ENCODE results near the gene PSMG4.
"Not testable (repeated sequence)": the region's sequence is repeated elsewhere in the genome, so short reads cannot be mapped to it uniquely, and the experiment has no call there.

PSMG4 gene

DNA sequence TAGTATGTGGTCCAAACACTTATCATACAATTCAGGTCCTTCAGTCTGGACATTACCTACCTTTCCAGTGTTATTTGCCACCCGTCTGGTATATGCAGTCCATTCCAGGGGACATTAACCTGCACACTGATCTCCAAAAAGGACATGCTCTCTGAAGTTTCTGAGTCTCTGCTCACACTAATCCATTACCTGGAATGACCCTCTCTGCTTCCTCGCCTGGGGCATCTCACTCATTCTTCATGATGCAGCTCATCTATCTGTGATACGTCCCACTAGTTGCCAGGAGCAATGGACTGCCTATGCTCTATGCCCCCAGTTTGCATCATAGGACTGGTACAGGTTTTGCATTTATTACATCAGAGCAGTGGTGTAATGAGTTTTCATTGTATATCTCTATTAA is 25.4 kb upstream of the PSMG4 start:
- Histone ChIP-seq H3K9me3 (ENCODE audit: control insufficient read depth, low read length) (no peaks in the 10 kb centered on the region), H3K4me1 (ENCODE audit: control insufficient read depth, insufficient read depth, low read length) (peaks cover 33% of the 10 kb centered on the region), H3K9ac (ENCODE audit: low read length) (no peak overlapping the region), H3K4me3 (ENCODE audit: low read length) (no peak overlapping the region), H3K27me3 (ENCODE audit: control insufficient read depth, insufficient read depth, low read length) (peaks cover 67% of the 10 kb centered on the region), H3K36me3 (ENCODE audit: control insufficient read depth, insufficient read depth, low read length) (no peaks in the 10 kb centered on the region)

GRCh38 chr6:3233904-3234303 is 24.8 kb upstream of the PSMG4 start:
- Histone ChIP-seq H3K9me3 (ENCODE audit: control insufficient read depth, low read length) (no peaks in the 10 kb centered on the region), H3K4me1 (ENCODE audit: control insufficient read depth, insufficient read depth, low read length) (peaks cover 29% of the 10 kb centered on the region), H3K4me3 (ENCODE audit: low read length) (no peak overlapping the region), H3K9ac (ENCODE audit: low read length) (no peak overlapping the region), H3K27me3 (ENCODE audit: control insufficient read depth, insufficient read depth, low read length) (peaks cover 64% of the 10 kb centered on the region), H3K36me3 (ENCODE audit: control insufficient read depth, insufficient read depth, low read length) (no peaks in the 10 kb centered on the region)

DNA sequence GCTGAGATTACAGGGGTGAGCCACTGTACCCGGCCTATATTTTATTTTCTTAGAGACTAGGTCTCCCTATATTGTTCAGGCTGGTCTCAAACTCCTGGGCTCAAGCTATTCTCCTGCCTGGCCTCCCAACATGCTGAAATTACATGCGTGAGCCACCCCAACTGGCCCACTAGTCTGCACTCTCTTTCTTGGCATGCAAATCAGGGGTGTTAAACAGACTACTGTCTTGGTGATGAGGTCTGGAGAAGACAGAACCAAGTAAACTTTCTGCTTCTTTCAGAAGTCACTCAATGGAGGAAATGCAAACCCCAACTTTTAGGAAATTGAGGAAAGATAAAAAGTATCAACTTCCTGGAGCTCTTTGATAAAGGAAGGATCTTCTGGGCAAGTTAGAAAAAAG is 23.3 kb upstream of the PSMG4 start:
- Histone ChIP-seq H3K4me1 (ENCODE audit: control insufficient read depth, insufficient read depth, low read length) (peaks cover 14% of the 10 kb centered on the region), H3K36me3 (ENCODE audit: control insufficient read depth, insufficient read depth, low read length) (no peaks in the 10 kb centered on the region), H3K4me3 (ENCODE audit: low read length) (no peak overlapping the region), H3K27me3 (ENCODE audit: control insufficient read depth, insufficient read depth, low read length) (peaks cover 48% of the 10 kb centered on the region), H3K9me3 (ENCODE audit: control insufficient read depth, low read length) (no peaks in the 10 kb centered on the region), H3K9ac (ENCODE audit: low read length) (no peak overlapping the region)

- Histone ChIP-seq H3K4me3 (ENCODE audit: low read length) (no peak overlapping the region), H3K36me3 (ENCODE audit: control insufficient read depth, insufficient read depth, low read length) (no peaks in the 10 kb centered on the region), H3K27me3 (ENCODE audit: control insufficient read depth, insufficient read depth, low read length) (peaks cover 43% of the 10 kb centered on the region), H3K9ac (ENCODE audit: low read length) (no peak overlapping the region), H3K4me1 (ENCODE audit: control insufficient read depth, insufficient read depth, low read length) (peaks cover 11% of the 10 kb centered on the region), H3K9me3 (ENCODE audit: control insufficient read depth, low read length) (no peaks in the 10 kb centered on the region)
These were observed 22.7 kb upstream of the PSMG4 start for GRCh38 chr6:3236005-3236404.

- Histone ChIP-seq H3K9me3 (ENCODE audit: control insufficient read depth, low read length) (no peaks in the 10 kb centered on the region), H3K27me3 (ENCODE audit: control insufficient read depth, insufficient read depth, low read length) (peaks cover 23% of the 10 kb centered on the region), H3K36me3 (ENCODE audit: control insufficient read depth, insufficient read depth, low read length) (no peaks in the 10 kb centered on the region), H3K4me1 (ENCODE audit: control insufficient read depth, insufficient read depth, low read length) (no peaks in the 10 kb centered on the region), H3K4me3 (ENCODE audit: low read length) (no peak overlapping the region), H3K9ac (ENCODE audit: low read length) (no peak overlapping the region)
These were observed 20.7 kb upstream of the PSMG4 start for GRCh38 chr6:3237761-3238662.

GRCh38 chr6:3239110-3239830 is 19.5 kb upstream of the PSMG4 start:
- Histone ChIP-seq H3K36me3 (ENCODE audit: control insufficient read depth, insufficient read depth, low read length) (no peaks in the 10 kb centered on the region), H3K9ac (ENCODE audit: low read length) (no peak overlapping the region), H3K9me3 (ENCODE audit: control insufficient read depth, low read length) (no peaks in the 10 kb centered on the region), H3K4me3 (ENCODE audit: low read length) (no peak overlapping the region), H3K4me1 (ENCODE audit: control insufficient read depth, insufficient read depth, low read length) (no peaks in the 10 kb centered on the region), H3K27me3 (ENCODE audit: control insufficient read depth, insufficient read depth, low read length) (peaks cover 12% of the 10 kb centered on the region)

DNA sequence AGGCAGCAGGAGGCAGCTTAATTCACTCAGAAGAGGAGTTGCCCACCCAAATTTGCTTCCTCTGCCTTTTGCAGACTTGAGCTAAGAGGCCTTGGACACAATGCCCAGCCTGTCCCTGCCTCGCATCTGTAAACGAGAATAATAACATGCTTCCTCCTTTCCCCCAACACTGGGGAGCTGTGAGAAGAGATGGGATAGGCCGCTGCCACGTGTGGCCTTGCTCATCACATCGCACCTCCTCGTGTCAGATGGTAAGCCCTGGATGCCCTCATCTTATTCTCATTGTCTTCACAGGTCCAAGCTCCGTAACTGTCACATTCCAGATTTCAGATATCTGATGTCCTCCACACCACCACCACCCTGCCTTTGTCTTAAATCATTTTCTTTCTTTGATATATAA is 18.2 kb upstream of the PSMG4 start:
- Histone ChIP-seq H3K4me1 (ENCODE audit: control insufficient read depth, insufficient read depth, low read length) (no peaks in the 10 kb centered on the region), H3K9ac (ENCODE audit: low read length) (no peak overlapping the region), H3K27me3 (ENCODE audit: control insufficient read depth, insufficient read depth, low read length) (peaks cover 10% of the 10 kb centered on the region), H3K9me3 (ENCODE audit: control insufficient read depth, low read length) (no peaks in the 10 kb centered on the region), H3K4me3 (ENCODE audit: low read length) (no peak overlapping the region), H3K36me3 (ENCODE audit: control insufficient read depth, insufficient read depth, low read length) (no peaks in the 10 kb centered on the region)

- not testable (repeated sequence) for H3K36me3 ChIP-seq (ENCODE audit: control insufficient read depth, insufficient read depth, low read length); H3K27me3 ChIP-seq (ENCODE audit: control insufficient read depth, insufficient read depth, low read length); H3K4me1 ChIP-seq (ENCODE audit: control insufficient read depth, insufficient read depth, low read length); H3K4me3 ChIP-seq (ENCODE audit: low read length); H3K9ac ChIP-seq (ENCODE audit: low read length); H3K9me3 ChIP-seq (ENCODE audit: control insufficient read depth, low read length)
These were observed 17.0 kb upstream of the PSMG4 start for GRCh38 chr6:3241745-3242144.

DNA sequence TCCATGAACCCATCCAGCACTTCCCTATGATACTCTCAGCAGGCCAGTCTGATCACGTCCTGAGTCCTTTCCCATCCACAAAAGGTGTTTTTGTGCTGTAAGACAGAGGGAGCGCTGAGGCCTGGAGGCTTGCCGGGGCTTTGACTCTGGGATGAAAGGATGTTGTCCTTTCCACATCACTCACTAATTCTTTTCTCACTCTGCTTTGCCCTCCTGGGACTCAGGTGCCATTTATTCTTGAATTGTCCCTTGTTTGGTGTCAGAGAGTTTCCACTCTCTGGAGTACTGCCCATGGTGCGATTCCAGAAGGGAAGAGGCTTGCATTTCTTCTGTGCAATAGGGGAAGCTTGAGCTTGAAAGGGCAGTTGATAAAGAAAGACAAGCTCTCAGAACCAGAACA is 16.0 kb upstream of the PSMG4 start:
- H3K9ac ChIP-seq (ENCODE audit: low read length), result no peak overlapping the region
- no peak overlapping the region for H3K4me3 ChIP-seq (ENCODE audit: low read length)
- H3K36me3 ChIP-seq (ENCODE audit: control insufficient read depth, insufficient read depth, low read length), result no peaks in the 10 kb centered on the region
- no peaks in the 10 kb centered on the region for H3K9me3 ChIP-seq (ENCODE audit: control insufficient read depth, low read length)
- H3K27me3 ChIP-seq (ENCODE audit: control insufficient read depth, insufficient read depth, low read length), result peaks cover 7% of the 10 kb centered on the region
- H3K4me1 ChIP-seq (ENCODE audit: control insufficient read depth, insufficient read depth, low read length), result peaks cover 4% of the 10 kb centered on the region

DNA sequence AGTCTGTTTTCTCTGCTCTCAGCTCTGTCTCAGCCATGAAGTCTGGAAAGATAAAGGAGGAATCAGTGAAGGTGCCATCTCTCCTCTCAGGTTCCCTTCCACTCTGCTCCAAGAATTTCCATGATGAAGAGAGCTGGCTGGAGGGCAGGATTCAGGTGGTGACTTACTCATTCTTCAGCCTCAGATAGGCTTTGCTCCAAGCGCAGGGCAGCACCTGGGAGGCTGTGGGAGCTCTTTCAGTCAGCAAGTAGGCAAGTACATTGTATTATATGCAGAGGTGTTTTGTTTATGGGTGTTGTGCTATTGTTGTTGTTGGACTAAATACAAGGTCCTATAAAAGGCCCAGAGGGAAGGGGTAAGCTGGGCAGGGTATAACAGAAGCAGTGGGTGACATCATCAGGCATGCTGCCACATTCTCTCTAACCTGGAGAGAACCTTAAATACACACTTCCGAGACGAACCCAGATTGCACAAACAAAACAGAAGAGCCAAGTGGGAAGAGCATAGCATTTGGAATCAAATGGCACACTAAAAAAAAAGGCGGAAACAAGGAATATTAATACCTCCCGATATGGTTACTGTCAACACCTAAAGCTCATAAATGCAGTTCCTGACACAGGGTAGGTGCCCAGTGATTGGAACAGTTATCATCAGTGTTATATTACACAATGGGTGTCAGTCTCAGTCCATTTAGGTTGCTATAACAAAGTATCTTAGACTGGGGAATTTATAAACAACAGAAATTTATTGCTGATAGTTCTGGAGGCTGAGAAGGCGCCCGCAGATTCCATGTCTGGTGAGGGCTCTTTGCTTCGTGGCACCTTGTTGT is 14.5 kb upstream of the PSMG4 start:
- Histone ChIP-seq H3K27me3 (ENCODE audit: control insufficient read depth, insufficient read depth, low read length) (peaks cover 5% of the 10 kb centered on the region), H3K36me3 (ENCODE audit: control insufficient read depth, insufficient read depth, low read length) (no peaks in the 10 kb centered on the region), H3K9me3 (ENCODE audit: control insufficient read depth, low read length) (no peaks in the 10 kb centered on the region)

GRCh38 chr6:3244832-3245161 is 13.9 kb upstream of the PSMG4 start:
- not testable (repeated sequence) for H3K27me3 ChIP-seq (ENCODE audit: control insufficient read depth, insufficient read depth, low read length)

More for the DNA sequence above, 14.5 kb upstream of the PSMG4 start:
- Histone ChIP-seq H3K9ac (ENCODE audit: low read length) (no peak overlapping the region), H3K4me3 (ENCODE audit: low read length) (no peak overlapping the region), H3K4me1 (ENCODE audit: control insufficient read depth, insufficient read depth, low read length) (peaks cover 13% of the 10 kb centered on the region)

DNA sequence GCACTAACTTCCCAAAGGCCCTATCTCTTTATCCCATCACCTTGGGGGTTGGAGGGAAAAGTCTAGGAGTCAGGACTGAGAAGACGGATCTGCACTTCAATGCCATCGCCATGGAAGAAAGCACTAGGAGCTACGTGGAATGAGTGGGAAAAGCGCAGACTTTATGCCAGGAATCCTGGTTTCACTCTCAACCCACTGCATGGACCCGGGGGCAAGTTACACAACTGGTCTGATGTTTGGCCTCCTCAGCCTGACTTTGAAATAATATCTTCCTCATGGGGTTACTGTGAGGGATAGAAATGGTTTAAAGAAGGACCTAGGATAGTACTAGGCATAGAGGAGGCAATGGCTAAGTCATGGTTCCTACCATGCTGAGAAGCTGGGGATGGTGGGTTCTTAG is 13.5 kb upstream of the PSMG4 start:
- Histone ChIP-seq H3K9ac (ENCODE audit: low read length) (no peak overlapping the region), H3K27me3 (ENCODE audit: control insufficient read depth, insufficient read depth, low read length) (peaks cover 5% of the 10 kb centered on the region), H3K36me3 (ENCODE audit: control insufficient read depth, insufficient read depth, low read length) (no peaks in the 10 kb centered on the region), H3K4me3 (ENCODE audit: low read length) (no peak overlapping the region), H3K9me3 (ENCODE audit: control insufficient read depth, low read length) (no peaks in the 10 kb centered on the region), H3K4me1 (ENCODE audit: control insufficient read depth, insufficient read depth, low read length) (peaks cover 13% of the 10 kb centered on the region)

More at GRCh38 chr6:3244832-3245161, 13.9 kb upstream of the PSMG4 start:
- peaks cover 13% of the 10 kb centered on the region for H3K4me1 ChIP-seq (ENCODE audit: control insufficient read depth, insufficient read depth, low read length)
- H3K9ac ChIP-seq (ENCODE audit: low read length); H3K36me3 ChIP-seq (ENCODE audit: control insufficient read depth, insufficient read depth, low read length); H3K9me3 ChIP-seq (ENCODE audit: control insufficient read depth, low read length); H3K4me3 ChIP-seq (ENCODE audit: low read length): not testable (repeated sequence)
